Measurements from ENCODE around the gene FLNB. TPM values are rescaled to one million over a fixed set of nuclear protein-coding genes. Genes with fewer than 3 reads are reported as not detected.

FLNB gene
- total and polyA plus RNA-seq, 2 of the 8 experiments (the other 6 are each of a cell fraction or from before 2014, with no cell fraction given), result 72.3 to 118 TPM

GRCh38 chr3:58026598-58026997, 18.4 kb downstream of the FLNB start (continued):
- TF ChIP-seq CBX5 (IDR thresholded peaks at IDR 0.05; ENCODE audit: low read depth, low read length), result no peak
- no peak for TF ChIP-seq JUND (IDR thresholded peaks at IDR 0.05; ENCODE audit: low read length)
- TF ChIP-seq CTBP2 (IDR thresholded peaks at IDR 0.05; ENCODE audit: borderline replicate concordance, insufficient read depth, insufficient read length, low read length), result no peak
- no peak for TF ChIP-seq YY1 (IDR thresholded peaks at IDR 0.05; ENCODE audit: low read depth, low read length)
- no peak for TF ChIP-seq CEBPB (IDR thresholded peaks at IDR 0.05; ENCODE audit: low read depth, low read length)
- TF ChIP-seq USF2 (IDR thresholded peaks at IDR 0.05; ENCODE audit: low read length), result no peak
- no peak for TF ChIP-seq EP300 (IDR thresholded peaks at IDR 0.05; ENCODE audit: borderline replicate concordance in 1 of 2, low read depth in 2 of 2, low read length in 2 of 2)
- TF ChIP-seq ATF3 (IDR thresholded peaks at IDR 0.05; ENCODE audit: insufficient read depth, low read depth, low read length), result no peak
